K562 (cell line): Measurements from ENCODE around the gene DMGDH. TPM values are rescaled to one million over a fixed set of nuclear protein-coding genes. Genes with fewer than 3 reads are reported as not detected.
A peak's percentile ranks its signal among the peaks of the same experiment; 100 is the strongest.

Experiments
- ATAC-seq: fragments of 200-7000 bp; cut with Tn5 transposase; 3 replicates; pipeline ENCODE4 v1.9.1; 2020; ENCODE audit warnings: moderate library complexity
- BruUV-seq: library from RNA; stranded (reverse); fragments of 400-500 nt; replicated peaks from 2 replicates; lab custom pipeline; 2021; lab: Mats Ljungman, UMichigan
- CTCF ChIA-PET: fragments of 300-600 bp; formaldehyde crosslinking; extraction: SDS; loops from one replicate; lab custom pipeline; 2021; ENCODE audit warnings: low intra/inter-chr PET ratio; lab: Yijun Ruan, JAX
- POLR2A ChIA-PET: fragments of 300-600, 350-650 bp; sonication (Branson Sonifier 250); formaldehyde crosslinking; extraction: SDS; loops from one replicate; lab custom pipeline; 2021; ENCODE audit warnings: antibody characterized with exemption, inconsistent platforms; lab: Yijun Ruan, JAX
- DNase-seq, 4 experiments: peaks; one replicate each; pipeline versions ENCODE4 v3.0.0 to v3.0.0-alpha.2; 2011 to 2018; ENCODE audit warnings: low spot score in 3 of 4, mixed read lengths in 3 of 4; ENCODE audit errors: extremely low read depth in 1 of 4
- FAIRE-seq: peaks from 2 replicates; lab custom pipeline; 2011; peaks lifted over from hg19 to GRCh38; lab: Jason Lieb, UNC
- H2AFZ ChIP-seq: 2 replicates; pipeline ENCODE4 v1.6.0; 2011; ENCODE audit warnings: low read depth, low read length, control low read depth, inconsistent platforms
- H3K27ac ChIP-seq: fragments of 200-600 bp; 3 replicates; pipeline ENCODE4 v1.8.0; 2011; ENCODE audit warnings: low read depth, mild to moderate bottlenecking, control low read depth, inconsistent platforms, low read length, moderate library complexity, mixed read lengths; ENCODE audit errors: extremely low read depth
- H3K27me3 ChIP-seq, 2 experiments: fragments of 300-600 bp in 1 of 2; 2 replicates in 1 of 2; 3 replicates in 1 of 2; pipeline versions ENCODE4 v1.6.0 to v1.8.0; 2011; ENCODE audit warnings: inconsistent platforms in 2 of 2, low read length in 2 of 2, mild to moderate bottlenecking in 1 of 2, mixed read lengths in 1 of 2, moderate library complexity in 1 of 2; ENCODE audit not compliant: control insufficient read depth in 2 of 2, insufficient read depth in 2 of 2
- H3K36me3 ChIP-seq: fragments of 300-600 bp; 3 replicates; pipeline ENCODE4 v1.8.0; 2011; ENCODE audit warnings: mild to moderate bottlenecking, low read length, inconsistent platforms; ENCODE audit not compliant: control insufficient read depth, insufficient read depth
- H3K4me1 ChIP-seq, 2 experiments: fragments of 200-600 bp in 1 of 2; replicated peaks in 1 of 2; 2 replicates in 1 of 2; 3 replicates in 1 of 2; pipeline versions ENCODE4 v1.5.1 to v1.8.0; 2011; ENCODE audit warnings: inconsistent platforms in 2 of 2, low read length in 2 of 2, mild to moderate bottlenecking in 1 of 2, mixed read lengths in 1 of 2, moderate library complexity in 1 of 2; ENCODE audit not compliant: control insufficient read depth in 2 of 2, insufficient read depth in 2 of 2
- H3K4me2 ChIP-seq: 2 replicates; pipeline ENCODE4 v1.6.1; 2011; ENCODE audit warnings: low read length, control low read depth, inconsistent platforms, mixed read lengths; ENCODE audit not compliant: insufficient read depth
- H3K4me3 ChIP-seq: fragments of 200-600 bp; sonication (generic), shearing (Covaris generic); 2 replicates; pipeline ENCODE4 v1.5.1; 2016; ENCODE audit warnings: control low read depth, inconsistent platforms
- H3K79me2 ChIP-seq: fragments of 200-600 bp; 3 replicates; pipeline ENCODE4 v1.8.0; 2011; ENCODE audit warnings: low read length, inconsistent platforms; ENCODE audit not compliant: control insufficient read depth, insufficient read depth
- H3K9ac ChIP-seq, 2 experiments: 2 replicates each; pipeline versions ENCODE4 v1.6.0 to v1.6.1; 2011; ENCODE audit warnings: low read depth in 2 of 2, low read length in 2 of 2, control low read depth in 1 of 2, inconsistent platforms in 1 of 2, mild to moderate bottlenecking in 1 of 2, mixed read lengths in 1 of 2; ENCODE audit not compliant: insufficient read depth in 1 of 2
- H3K9me1 ChIP-seq: one replicate; pipeline ENCODE4 v1.6.0; 2011; ENCODE audit warnings: inconsistent platforms, mild to moderate bottlenecking, low read length, moderate library complexity; ENCODE audit not compliant: control insufficient read depth, insufficient read depth
- H3K9me3 ChIP-seq: replicated peaks from 2 replicates; pipeline ENCODE4 v1.5.1; 2011; ENCODE audit warnings: low read depth, low read length, inconsistent platforms; ENCODE audit not compliant: control insufficient read depth, insufficient read depth
- H4K20me1 ChIP-seq: replicated peaks from 2 replicates; pipeline ENCODE4 v1.6.1; 2011; ENCODE audit warnings: low read length, inconsistent platforms, mixed read lengths; ENCODE audit not compliant: control insufficient read depth, insufficient read depth
- CBFB ChIP-seq: sonication (generic); formaldehyde crosslinking; IDR thresholded peaks from 2 replicates; pipeline ENCODE4 v1.4.0; 2020; ENCODE audit warnings: mild to moderate bottlenecking, missing genetic modification reagents
- ELF1 ChIP-seq: fragments of 200-800 bp; sonication (Bioruptor generic); IDR thresholded peaks from 2 replicates; pipeline ENCODE4 v1.6.1; 2016; ENCODE audit warnings: missing genetic modification characterization, missing compliant biosample characterization
- ESRRB ChIP-seq: fragments of 250-450 bp; sonication (Bioruptor Pico); IDR thresholded peaks from 2 replicates; pipeline ENCODE4 v1.5.0; 2020; ENCODE audit warnings: mild to moderate bottlenecking, moderate library complexity, borderline replicate concordance
- FOSL1 ChIP-seq: fragments of 200-800 bp; sonication (Bioruptor generic); conservative IDR thresholded peaks from 2 replicates; pipeline ENCODE4 v1.6.1; 2016; ENCODE audit warnings: missing genetic modification characterization, missing compliant biosample characterization
- GABPA ChIP-seq: fragments of 200-800 bp; sonication (Bioruptor generic); conservative IDR thresholded peaks from 2 replicates; pipeline ENCODE4 v1.6.1; 2016; ENCODE audit warnings: low read depth, missing genetic modification characterization, missing compliant biosample characterization
- ZNF316 ChIP-seq: fragments of 450-650 bp; IDR thresholded peaks from 2 replicates; pipeline ENCODE4 v1.6.1; 2016
- ZNF384 ChIP-seq: IDR thresholded peaks from 2 replicates; pipeline ENCODE4 v1.6.1; 2012; ENCODE audit warnings: low read depth, low read length, improper control_type of control experiment
- WGBS: fragments of 100-300 bp; shearing (Covaris generic); methylation state at CpG from one replicate; pipeline ENCODE4 v1.1.6; 2016; ENCODE audit warnings: low coverage, mixed read lengths; ENCODE audit not compliant: insufficient coverage; ENCODE audit errors: missing lambda C conversion rate; 5-methylcytosine and 5-hydroxymethylcytosine counted together
- in situ Hi-C: fragments of 300-500 bp; cut with MboI; formaldehyde crosslinking; loops from 4 replicates; pipeline ENCODE4 v1.15.0; 2018; ENCODE audit warnings: inconsistent platforms, mixed read lengths
- intact Hi-C: fragments of 100-400 bp; cut with micrococcal nuclease; formaldehyde crosslinking; loops from 2 replicates; pipeline ENCODE4 v1.14.2; 2022
- polyA plus RNA-seq, 8 experiments: library from polyadenylated mRNA; depleted of rRNA in 4 of 8; stranded (reverse) in 5 of 8; unstranded in 3 of 8; fragments of >200 nt; fragmentation: Nextera tagmentation in 2 of 8; fragmentation: Illumina TruSeq in 1 of 8; extraction: Ambion mirVana in 2 of 8; extraction: Trizol in 1 of 8; gene quantifications; 2 replicates each; pipeline versions ENCODE4 v1.2.1 to v1.2.3, GENCODE V29; 2011 to 2014; ENCODE audit warnings: inconsistent platforms in 1 of 8, missing spikeins in 1 of 8
- total RNA-seq, 7 experiments: library from RNA; depleted of rRNA in 6 of 7; stranded (reverse); fragments of >200 nt in 6 of 7; fragmentation: Illumina TruSeq in 2 of 7; extraction: Trizol in 2 of 7; gene quantifications; 2 replicates each; pipeline versions ENCODE4 v1.2.1 to v1.2.3, GENCODE V29; 2011 to 2021; ENCODE audit warnings: low replicate concordance in 1 of 7
- TF ChIP-seq, protein P1 (sequence below), 2 experiments: fragments of 450-650 bp in 1 of 2; sonication (generic) in 1 of 2; formaldehyde crosslinking in 1 of 2; IDR thresholded peaks; 2 replicates each; pipeline versions ENCODE4 v1.7.1 to v1.9.0; 2016 to 2022; ENCODE audit warnings: inconsistent platforms in 1 of 2, mild to moderate bottlenecking in 1 of 2, missing genetic modification reagents in 1 of 2
- TF ChIP-seq, protein P2 (sequence below): sonication (generic); IDR thresholded peaks from 2 replicates; pipeline ENCODE4 v1.6.1; 2016

The DMGDH gene
- total and polyA plus RNA-seq, 9 of the 15 experiments (the other 6 are each of a cell fraction or from before 2014, with no cell fraction given), result 0.13 to 0.58 TPM; not detected in 7

DNA sequence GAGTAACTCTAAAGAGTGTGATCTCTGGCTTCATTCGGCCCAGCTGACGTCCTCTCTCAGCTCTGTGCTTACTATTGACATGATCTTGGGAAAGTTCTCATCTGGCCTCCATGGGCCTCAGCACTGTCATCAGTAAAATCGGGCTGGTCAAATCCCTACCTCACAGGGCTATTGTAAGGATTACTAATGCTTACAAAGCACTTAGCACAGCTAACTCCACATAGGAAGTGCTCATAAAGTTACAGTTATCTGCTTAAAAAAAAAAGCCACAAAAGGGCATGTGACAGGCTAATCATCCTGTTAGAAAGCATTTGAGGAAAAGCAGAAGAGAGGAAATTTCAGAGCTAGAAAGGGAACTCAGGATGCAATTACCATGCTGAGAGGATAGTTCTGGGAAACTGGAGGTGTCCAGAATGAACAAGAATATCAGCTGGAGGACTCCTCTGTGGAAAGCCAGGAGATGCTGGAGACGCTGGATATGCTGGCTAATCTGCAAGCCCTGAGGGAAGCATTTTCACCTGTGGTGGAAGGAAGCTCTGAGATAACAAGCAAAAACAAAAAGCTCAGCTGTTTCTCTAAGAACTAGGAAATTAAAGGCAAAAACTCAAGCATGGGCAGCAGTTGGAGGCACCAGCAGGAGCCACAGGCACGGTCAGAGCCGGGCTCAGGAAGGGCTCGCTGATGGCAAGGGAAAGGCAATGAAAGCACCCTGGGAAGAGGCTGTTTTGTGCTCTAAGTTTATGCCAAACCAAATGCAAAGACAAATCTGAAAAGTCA, 37.7 kb upstream of the DMGDH start:
- Histone ChIP-seq H3K36me3 (no peaks in the 10 kb centered on the region), H3K4me3 (no peak overlapping the region), H3K27me3 (peaks cover 18 to 27% of the 10 kb centered on the region in 2 experiments), H3K4me1 (peaks cover 0 to 8% of the 10 kb centered on the region in 2 experiments; a peak in 3 of 5 replicates), H3K27ac (no peak overlapping the region), H2AFZ (no peak overlapping the region), H3K9ac (no peak overlapping the region), H3K79me2 (no peaks in the 10 kb centered on the region), H4K20me1 (no peaks in the 10 kb centered on the region), H3K9me1 (no peaks in the 10 kb centered on the region), H3K4me2 (no peak overlapping the region), H3K9me3 (no peaks in the 10 kb centered on the region)
- POLR2A ChIA-PET, result no interaction called here
- ATAC-seq (no peak), DNase-seq (no peak), FAIRE-seq (no peak)
- TF ChIP-seq, protein P1, sequence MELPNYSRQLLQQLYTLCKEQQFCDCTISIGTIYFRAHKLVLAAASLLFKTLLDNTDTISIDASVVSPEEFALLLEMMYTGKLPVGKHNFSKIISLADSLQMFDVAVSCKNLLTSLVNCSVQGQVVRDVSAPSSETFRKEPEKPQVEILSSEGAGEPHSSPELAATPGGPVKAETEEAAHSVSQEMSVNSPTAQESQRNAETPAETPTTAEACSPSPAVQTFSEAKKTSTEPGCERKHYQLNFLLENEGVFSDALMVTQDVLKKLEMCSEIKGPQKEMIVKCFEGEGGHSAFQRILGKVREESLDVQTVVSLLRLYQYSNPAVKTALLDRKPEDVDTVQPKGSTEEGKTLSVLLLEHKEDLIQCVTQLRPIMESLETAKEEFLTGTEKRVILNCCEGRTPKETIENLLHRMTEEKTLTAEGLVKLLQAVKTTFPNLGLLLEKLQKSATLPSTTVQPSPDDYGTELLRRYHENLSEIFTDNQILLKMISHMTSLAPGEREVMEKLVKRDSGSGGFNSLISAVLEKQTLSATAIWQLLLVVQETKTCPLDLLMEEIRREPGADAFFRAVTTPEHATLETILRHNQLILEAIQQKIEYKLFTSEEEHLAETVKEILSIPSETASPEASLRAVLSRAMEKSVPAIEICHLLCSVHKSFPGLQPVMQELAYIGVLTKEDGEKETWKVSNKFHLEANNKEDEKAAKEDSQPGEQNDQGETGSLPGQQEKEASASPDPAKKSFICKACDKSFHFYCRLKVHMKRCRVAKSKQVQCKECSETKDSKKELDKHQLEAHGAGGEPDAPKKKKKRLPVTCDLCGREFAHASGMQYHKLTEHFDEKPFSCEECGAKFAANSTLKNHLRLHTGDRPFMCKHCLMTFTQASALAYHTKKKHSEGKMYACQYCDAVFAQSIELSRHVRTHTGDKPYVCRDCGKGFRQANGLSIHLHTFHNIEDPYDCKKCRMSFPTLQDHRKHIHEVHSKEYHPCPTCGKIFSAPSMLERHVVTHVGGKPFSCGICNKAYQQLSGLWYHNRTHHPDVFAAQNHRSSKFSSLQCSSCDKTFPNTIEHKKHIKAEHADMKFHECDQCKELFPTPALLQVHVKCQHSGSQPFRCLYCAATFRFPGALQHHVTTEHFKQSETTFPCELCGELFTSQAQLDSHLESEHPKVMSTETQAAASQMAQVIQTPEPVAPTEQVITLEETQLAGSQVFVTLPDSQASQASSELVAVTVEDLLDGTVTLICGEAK (IDR thresholded peaks at IDR 0.05), result peak; percentile 90
- TF ChIP-seq, protein P1 (CRISPR knock-in tag; IDR thresholded peaks at IDR 0.05), result peak; percentile 66
- peak; percentile 27; the same call in 1 of the 2 replicates for TF ChIP-seq GABPA (tag)
- TF ChIP-seq, protein P2, sequence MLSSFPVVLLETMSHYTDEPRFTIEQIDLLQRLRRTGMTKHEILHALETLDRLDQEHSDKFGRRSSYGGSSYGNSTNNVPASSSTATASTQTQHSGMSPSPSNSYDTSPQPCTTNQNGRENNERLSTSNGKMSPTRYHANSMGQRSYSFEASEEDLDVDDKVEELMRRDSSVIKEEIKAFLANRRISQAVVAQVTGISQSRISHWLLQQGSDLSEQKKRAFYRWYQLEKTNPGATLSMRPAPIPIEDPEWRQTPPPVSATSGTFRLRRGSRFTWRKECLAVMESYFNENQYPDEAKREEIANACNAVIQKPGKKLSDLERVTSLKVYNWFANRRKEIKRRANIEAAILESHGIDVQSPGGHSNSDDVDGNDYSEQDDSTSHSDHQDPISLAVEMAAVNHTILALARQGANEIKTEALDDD, result peak; percentile 61
- TF ChIP-seq ZNF316, result no peak
- TF ChIP-seq ZNF384, result peak; percentile 67
- no peak for TF ChIP-seq ESRRB (CRISPR knock-in tag)
- no peak for TF ChIP-seq CBFB (CRISPR knock-in tag)
- peak; percentile 42; the same call in 1 of the 2 replicates for TF ChIP-seq FOSL1
- peak; percentile 49; the same call in 1 of the 2 replicates for TF ChIP-seq ELF1
- intact Hi-C loops, result no loop called here
- BruUV-seq, result no TSS peak
- in situ Hi-C loops, result no loop called here
- WGBS, result 0% methylated on average over 7 of the region's 7 CpGs
- CTCF ChIA-PET, result no interaction called here
